G401 (cell line): ENCODE data around the gene ANTXRL. TPM values are rescaled to one million over a fixed set of nuclear protein-coding genes. Genes with fewer than 3 reads are reported as not detected.
"Not testable (repeated sequence)": the region's sequence is repeated elsewhere in the genome, so short reads cannot be mapped to it uniquely, and the experiment has no call there.

ENCODE experiments used
- DNase-seq: peaks from one replicate; pipeline ENCODE4 v3.0.0-alpha.2; 2015; ENCODE audit warnings: low spot score
- in situ Hi-C: cut with HindIII; loops from 2 replicates; pipeline ENCODE4 v1.10.0; 2016; ENCODE audit warnings: low sequenced_read_pairs, mixed read lengths
- total RNA-seq: library from RNA; depleted of rRNA; stranded (reverse); fragments of >200 nt; shearing (Covaris generic); gene quantifications from 2 replicates; pipeline ENCODE4 v1.2.3, GENCODE V29; 2014

The ANTXRL gene
- total RNA-seq, 1 experiment from 2014 or later = not detected

DNA sequence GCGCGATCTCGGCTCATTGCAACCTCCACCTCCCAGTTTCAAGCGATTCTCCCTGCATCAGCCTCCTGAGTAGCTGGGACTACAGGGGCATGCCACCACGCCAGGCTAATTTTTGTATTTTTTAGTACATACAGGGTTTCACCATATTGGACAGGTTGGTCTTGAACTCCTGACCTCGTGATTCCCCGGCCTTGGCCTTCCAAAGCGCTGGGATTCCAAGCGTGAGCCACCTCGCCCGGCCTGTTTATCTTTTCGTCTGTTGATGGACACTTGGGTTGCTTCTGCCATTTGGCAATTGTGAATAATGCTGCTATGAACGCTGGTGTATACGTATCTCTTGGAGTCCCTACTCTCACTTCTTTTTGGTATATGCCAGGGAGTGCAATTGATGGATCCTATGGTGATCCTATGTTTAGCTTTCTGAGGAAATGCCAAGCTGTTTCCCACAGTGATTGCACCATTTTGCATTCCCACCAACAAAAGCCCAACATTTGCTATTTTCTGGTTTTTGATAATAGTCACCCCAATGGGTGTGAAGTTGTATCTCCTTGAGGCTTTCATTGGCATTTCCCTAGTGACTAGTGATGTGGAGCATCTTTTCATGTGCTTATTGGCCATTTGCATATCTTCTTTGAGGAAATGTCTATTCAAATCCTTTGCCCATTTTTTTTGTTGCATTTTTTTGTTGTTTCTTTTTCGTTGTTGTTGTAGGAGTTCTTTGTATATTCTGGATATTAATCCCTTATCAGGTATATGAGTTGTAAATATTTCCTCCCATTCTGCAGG lies 3.5 kb downstream of the ANTXRL start:
- DNase-seq = no peak
- in situ Hi-C loops = no loop called here

DNA sequence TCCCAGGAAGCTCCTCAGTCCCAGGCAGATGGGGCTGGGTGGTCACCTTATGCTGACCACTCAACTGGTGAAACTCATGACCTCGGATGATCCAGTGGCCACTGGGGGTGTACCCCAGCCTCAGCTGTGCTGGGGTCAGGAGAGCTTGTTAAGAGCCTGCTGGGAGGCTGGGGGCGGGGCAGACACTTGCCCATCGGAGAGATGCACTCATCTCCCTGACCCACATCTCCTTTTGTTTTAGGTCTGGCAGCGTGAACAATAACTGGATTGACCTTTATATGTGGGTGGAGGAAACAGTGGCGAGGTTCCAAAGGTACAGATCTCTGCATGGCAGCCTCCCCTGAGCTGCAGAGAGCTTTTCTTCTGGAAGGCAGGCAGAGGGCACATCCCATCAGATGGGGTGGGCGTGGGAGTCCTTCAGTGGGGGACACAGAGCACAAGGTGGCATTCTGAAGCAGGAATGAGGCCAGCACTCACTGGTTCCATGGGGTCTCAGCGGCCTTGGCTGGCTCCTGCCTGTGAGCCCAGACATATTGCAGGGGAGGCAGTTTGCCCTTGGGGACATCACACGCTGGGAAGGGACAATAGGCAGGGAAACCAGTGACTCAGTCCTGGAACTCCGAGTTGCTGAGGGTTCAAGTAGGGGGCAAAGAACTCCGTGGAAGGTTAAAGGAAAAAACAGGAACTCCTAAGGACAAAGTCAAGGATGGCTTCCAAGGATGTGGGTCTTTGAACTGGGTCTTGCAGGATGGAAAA lies 5.2 kb downstream of the ANTXRL start:
- DNase-seq = no peak
- in situ Hi-C loops = no loop called here

DNA sequence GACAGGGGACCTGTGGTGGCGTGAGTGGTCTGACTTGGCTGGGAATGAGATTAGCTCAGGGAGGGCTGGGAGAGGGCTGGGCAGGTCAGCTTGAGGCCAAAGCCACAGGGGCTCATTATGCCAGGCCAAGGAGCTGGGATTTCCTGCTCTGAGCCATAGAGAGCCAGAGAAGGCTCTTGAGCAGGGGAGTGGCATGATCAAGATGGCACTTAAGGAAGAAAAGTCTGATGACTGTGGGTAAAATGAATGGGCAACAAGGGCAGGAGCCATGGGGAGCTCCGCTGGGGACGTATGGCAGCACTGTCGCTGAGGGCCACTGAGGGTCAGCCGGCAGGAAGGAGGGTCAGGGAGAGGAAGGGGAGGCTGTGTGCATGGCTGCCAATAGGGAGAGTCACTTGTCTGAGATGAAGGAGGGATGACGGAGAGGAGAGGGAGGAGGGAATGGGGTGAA lies 5.8 kb downstream of the ANTXRL start:
- in situ Hi-C loops = no loop called here
- no peak for DNase-seq

DNA sequence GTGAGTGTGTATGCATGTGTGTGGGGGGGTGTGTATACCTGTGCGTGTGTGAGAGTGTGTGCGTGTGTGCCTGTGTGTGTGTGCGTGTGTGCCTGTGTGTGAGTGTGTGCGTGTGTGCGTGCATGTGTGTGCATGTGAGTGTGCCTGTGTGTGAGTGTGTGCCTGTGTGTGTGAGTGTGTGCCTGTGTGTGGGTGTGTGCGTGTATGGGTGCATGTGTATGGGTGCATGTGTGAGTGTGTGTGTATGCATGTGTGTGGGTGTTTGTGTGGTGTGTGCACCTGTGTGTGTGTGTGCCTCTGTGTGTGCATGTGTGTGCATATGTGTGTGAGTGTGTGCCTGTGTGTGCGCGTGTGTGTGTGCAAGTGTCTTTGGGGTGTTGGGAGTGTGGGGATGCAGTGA lies 6.4 kb downstream of the ANTXRL start:
- no peak for DNase-seq
- in situ Hi-C loops = no loop called here

DNA sequence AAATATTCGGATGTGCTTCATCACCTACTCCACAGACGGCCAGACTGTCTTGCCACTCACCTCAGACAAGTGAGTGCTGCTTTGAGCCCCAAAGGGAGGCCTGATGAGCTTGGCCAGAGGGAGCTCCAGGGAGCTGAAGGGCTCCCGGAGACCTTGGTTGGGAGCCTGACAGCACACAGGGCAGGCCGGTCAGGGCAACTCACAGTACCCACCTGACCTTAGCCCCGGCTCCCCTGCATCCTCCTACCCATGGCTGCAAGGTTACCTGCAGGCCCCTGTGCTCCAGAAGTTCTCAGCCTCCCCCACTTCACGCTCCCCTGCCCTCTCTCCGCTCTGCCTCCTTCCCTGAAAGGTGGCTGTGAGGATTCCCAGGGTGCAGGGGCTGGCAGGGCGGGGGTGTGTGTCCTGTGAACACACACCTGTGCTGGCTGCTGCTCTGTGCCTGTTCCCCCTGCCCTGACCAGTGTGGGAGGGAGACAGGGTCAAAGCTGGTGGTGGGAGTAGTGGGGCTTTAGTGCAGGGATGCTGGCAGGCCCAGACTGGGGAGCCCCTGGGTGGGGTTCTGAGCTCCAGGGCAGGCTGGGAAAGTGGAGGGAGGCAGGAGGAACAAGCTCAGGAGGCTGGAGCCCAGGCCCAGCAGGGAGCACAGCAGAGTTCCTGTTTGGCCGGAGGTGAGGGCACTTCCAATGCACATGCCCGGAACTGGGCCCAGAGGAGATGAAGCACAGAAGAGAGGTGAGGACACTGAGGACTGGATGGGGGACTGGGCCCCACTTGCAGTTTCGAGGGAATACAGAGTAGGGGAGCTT lies 7.2 kb downstream of the ANTXRL start:
- in situ Hi-C loops = no loop called here
- DNase-seq = no peak

DNA sequence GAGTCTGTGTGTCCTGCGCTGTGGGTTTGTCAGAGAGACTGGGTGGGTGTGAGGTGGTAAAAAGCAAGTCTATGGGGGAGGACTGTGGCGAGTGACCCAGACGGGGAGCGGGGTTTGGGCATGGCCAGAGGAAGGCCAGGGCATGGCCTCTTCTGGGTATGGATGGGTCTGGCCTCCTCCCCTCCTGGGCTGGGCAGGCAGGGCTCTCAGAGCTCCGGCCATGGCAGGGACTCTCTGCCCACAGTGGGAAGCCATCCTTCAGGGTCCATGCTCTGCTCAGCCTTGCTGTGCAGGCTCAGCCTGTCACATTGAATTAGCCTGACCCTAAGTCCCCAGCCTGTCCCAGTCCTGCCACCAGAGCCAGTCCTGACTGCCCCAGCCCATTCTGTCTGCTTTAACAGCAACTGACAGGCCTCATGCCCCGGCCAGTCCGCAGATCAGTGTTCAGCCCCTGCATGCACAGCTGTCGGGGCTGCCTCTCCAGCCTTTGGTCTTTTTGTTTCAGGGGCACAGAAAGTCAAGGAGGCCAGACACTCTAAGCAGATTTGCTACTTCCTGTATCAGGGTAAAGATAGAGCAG lies 7.9 kb downstream of the ANTXRL start:
- no peak for DNase-seq
- in situ Hi-C loops = no loop called here

DNA sequence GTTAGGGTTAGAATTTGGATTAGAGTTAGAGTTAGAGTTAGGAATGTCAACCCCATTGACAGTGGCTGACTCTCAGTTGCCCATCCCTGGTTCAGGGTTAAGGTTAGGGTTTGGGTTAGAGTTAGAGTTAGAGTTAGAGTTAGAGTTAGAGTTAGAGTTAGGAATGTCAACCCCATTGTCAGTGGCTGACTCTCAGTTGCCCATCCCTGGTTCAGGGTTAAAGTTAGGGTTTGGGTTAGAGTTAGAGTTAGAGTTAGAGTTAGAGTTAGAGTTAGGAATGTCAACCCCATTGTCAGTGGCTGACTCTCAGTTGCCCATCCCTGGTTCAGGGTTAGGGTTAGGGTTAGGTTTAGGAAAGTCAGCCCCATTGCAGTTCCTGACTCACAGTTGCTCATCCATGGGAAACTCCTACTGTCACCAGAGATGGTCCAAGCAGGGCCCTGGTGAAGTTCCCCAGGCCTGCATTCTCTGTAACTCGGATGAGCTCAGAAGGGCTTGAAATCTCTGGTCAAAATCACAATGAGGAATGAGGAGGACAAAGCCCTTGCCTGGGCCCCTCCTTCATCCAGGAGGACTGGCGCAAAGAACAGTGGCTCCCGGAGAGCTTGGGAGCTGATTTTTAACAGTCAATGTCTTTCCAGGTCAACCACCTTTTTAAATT lies 8.7 kb downstream of the ANTXRL start:
- in situ Hi-C loops, DNase-seq: not testable (repeated sequence)

DNA sequence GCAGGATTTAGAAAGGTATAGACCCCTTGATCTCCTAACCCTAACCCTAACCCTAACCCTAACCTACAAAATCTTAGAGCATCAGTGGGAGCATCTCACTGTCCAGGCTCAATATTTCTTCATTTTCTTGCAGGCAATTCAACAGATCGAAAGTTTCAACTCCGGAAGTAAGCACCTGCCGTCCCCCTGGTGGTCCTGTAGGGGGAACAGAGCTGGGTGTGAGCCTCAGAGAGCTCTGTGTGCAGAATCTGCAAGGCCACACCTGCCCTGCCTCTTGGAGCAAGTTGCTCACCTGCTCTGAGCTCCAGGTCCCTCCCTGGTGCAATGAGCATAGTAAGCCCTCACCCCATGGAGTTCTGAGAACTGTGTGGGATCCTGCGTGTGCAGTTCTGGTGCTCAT lies 9.3 kb downstream of the ANTXRL start:
- in situ Hi-C loops, DNase-seq: not testable (repeated sequence)

DNA sequence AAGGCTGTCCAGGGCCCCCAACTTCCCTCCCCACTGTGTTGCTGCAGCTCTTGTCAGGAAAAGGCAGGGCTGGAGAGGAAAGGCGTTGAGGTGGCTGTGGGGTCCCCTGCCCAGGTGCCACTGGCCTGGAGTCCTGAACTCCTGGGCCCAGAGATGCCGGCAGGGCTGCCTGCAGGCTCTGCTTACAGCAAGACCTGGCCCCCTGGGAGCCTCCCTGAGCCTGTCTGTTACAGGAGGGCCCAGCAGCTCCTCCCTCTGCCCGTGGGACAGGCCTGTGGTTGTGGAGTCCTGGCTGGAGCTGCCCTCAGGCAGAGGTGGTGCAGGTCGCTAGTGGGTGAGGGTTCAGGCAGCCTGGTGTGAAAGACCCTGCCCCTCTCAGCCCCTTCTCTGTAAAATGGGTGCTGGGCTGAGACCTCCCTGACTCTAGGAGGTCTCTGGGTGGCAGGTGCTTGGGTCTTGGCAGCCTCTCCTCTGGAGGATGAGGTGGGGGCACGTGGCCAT lies 9.9 kb downstream of the ANTXRL start:
- in situ Hi-C loops = no loop called here
- DNase-seq = no peak

DNA sequence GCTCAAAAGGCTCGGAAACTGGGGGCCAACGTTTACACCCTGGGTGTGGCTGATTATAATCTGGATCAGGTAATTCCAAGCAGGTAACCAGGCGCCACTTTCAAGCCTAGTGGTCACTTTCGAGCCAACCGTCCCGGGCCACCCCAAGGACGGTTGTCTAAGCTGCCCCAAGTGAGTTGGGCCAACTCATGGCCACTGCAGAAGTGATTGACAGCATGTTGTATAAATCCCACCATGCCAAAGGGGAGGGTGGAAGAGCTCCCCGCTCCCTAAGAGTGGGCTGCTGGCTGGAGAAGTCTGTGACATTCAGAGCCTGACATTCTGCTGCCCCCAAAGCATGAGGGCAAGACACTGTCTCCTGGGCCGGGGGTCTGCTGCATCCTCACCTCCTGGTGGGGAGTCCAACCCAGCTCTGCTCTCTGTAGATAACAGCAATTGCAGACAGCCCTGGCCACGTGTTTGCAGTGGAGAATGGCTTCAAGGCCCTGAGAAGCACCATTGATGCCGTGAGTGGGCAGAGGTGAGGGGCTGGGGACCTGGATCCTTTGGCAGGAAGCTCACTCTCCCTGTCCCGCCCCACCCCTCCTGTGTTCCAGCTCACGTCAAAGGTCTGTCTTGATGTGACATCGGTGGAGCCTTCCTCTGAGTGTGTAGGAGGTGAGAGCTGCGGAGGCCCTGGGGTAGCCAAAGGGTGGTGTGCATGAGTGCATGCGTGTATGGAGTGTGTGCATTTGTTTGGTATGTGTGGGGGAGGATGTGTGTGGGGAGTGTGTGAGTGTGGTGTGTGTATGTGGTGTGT lies 10.8 kb downstream of the ANTXRL start:
- in situ Hi-C loops = no loop called here
- no peak for DNase-seq

DNA sequence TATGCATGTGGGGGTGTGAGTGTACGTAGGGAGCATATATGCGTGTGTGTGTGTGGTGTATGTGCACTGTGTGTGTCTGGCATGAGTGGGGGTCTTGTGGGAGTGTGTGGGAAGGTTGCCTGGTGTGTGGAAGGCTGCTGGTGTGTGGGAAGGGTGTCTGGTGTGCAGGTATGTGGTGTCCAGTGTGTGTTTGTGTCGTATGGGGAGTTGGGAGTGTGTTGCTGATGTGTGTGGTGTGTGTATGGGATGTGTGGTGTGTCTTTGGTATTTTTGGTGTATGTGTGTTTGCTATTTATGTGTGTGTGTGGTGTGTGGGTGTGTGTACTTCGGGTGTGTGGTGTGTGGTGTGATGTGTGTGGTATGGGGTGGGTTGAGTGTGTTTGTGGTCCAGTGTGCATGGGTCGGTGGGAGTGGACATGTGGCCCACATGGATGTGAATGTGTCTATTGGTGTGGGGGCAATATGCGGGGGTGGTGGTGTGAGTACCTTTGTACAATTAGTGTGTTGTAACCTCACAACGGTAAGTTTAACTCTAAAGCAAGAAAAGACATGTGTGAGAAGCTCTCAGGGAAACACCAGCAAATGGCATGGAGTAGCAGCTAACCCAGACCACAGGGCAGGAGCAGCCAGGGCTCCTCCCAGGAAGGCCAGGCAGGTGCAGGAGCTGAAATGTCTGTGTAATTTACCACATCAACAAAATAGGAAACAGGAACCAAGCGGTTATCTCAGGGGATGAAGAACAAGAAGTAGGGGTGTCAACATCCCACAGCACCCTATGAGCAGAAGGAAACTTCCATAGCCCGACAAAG lies 11.9 kb downstream of the ANTXRL start:
- in situ Hi-C loops = no loop called here
- DNase-seq = no peak

DNA sequence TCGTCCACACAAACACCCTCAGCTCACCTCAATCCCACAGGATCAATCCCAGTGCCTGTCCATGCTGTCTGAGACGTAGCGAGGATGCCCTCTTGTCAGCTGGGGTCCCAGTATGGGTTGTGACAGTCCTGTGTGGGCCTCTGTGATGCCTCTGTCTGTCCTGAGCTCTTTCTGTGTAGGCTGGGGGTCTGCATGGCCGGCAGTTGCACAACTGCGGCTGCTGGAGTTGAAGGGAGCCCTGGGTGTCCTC lies 12.4 kb downstream of the ANTXRL start:
- DNase-seq = no peak
- in situ Hi-C loops = no loop called here

DNA sequence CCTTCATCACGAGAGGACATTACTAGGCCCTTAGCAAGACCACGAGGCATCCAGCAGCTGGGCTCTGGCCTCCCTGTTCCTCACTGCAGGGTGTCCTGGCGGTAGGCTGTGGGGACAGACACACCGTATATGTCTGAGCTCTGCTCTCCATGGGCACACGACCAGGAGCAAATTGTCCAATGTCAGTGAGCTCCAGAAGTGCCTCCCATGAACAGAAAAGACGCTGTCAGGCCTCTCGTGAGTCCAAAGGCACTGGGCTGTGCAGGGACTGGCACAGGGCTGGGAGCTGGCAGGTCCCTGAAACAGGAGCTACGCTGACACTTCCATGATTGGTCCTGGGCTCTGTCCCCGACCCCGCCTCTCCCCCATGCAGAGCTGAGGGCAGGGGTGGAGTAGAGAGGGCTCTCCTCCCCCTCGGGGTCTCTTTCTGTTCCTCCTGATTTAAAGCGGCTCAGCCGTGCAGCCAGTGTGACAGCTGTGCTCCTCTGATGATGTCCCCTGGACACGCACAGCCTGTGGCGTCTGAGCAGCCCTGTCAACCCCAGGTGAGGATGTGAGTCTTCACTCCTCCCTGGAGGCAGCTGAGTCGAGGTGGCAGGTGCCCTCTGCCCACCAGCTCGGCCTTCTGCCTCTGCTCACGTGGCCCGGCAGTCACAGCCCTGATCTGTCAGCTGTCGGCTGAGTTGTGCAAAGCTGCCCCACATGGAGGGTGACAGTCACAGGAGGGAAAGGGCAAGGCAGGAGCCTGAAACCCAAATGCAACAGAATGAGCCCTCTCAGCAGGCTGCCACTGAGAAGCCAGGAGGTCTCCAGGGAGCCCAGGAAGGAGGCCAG lies 13.0 kb downstream of the ANTXRL start:
- no peak for DNase-seq

DNA sequence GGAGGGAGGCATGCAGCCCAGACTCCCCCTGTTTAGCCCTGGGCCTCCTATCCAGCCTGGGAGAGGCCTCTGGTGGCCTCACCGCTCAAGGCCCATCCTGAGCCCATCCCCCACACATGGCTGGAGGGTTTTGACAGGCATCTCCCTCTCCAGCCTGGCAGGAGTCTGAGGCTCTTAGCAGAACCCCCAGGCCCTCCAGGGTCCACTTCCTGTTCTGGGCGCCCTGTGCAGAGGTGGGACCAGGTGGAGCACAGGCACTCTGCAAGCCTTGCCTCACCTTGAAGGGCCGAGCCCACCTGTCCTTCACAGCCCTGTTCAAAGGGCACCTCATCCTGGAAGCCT lies 13.5 kb downstream of the ANTXRL start:
- in situ Hi-C loops, DNase-seq: not testable (repeated sequence)

More for the DNA sequence above, 13.0 kb downstream of the ANTXRL start:
- in situ Hi-C loops = no loop called here

DNA sequence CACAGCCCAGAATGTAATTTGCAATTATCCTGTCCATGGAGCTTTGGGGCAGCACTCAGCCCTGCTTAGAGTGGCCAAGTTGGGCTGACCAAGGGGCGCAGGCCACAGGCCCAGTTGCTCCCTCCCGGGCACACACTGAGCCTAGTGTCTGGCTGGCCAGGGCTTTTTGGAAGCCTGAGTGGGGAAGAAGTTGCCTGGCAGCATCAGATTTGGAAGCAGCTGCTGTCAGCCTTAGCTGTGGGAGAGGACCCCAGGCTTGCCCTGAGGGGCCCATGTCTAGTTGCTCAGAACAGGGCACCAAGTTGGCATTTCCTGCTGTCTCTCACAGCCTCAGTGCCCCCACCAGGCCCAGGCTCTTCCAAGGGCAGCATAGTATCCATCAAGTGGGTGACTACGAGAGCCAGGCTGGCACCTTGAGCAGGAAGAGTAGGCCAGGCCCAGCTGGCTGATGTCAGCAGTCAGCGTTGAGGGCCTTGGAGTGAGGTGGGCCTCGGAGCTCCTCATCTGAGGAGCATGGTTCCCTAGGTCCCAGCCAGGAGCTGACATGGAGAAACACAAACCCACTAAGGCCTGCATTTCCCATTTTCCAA lies 14.4 kb downstream of the ANTXRL start:
- in situ Hi-C loops = no loop called here

DNA sequence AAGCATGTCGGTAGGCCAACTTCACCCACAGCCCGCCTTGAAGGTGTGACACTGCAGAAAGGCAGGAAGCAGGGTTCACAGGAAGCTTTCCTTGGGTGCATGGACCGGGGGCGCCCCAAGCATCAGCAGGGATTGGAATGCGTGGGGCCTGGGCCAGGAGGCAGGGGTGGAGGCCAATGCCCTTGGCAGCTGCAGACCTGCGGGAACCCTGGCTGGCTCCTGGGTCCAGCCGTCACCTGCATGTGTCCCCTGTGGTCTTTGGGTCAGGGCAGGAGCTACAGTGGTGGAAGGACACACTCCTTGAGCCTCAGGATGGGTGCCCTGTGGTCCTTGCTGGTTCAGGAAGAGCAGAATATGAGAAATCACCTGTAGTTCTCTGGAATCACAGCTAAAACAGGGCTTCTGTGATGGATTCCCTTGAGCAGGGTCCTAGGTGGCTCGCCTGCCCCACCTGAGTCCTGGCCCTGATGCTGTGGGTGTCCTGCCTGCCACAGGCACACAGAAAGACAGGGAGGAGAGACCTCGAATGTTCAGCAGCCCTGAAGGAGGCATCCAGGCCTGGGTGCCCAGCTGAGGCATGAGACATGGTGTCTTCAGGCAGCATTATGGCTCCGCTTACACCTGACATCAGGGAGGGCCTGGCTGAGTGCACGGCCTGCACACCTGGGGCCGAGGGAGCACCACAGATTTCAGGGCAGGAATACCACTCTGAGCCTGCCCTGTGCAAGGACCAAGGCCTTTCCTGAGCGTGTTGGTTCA lies 15.1 kb downstream of the ANTXRL start:
- DNase-seq = no peak
- in situ Hi-C loops = no loop called here

More for the DNA sequence above, 14.4 kb downstream of the ANTXRL start:
- no peak for DNase-seq
